PC-9 (cell line): Measurements from ENCODE around the gene MSI2. TPM values are rescaled to one million over a fixed set of nuclear protein-coding genes. Genes with fewer than 3 reads are reported as not detected.

Experiments used
- BruUV-seq: library from RNA; stranded (reverse); fragments of 400-500 nt; replicated peaks from 2 replicates; lab custom pipeline; 2021; lab: Mats Ljungman, UMichigan
- CTCF ChIA-PET: fragments of 300-600 bp; sonication (Branson Sonifier 250); formaldehyde crosslinking; loops from one replicate; lab custom pipeline; 2022; ENCODE audit warnings: antibody characterized with exemption; lab: Charles Lee
- POLR2A ChIA-PET: fragments of 300-600 bp; sonication (Branson Sonifier 250); formaldehyde crosslinking; loops from one replicate; lab custom pipeline; 2022; ENCODE audit warnings: antibody characterized with exemption; ENCODE audit not compliant: unreplicated experiment; lab: Charles Lee
- DNase-seq, 2 experiments: peaks; one replicate each; pipeline versions ENCODE4 v3.0.0 to v3.0.0-alpha.2; 2015 to 2022; ENCODE audit warnings: mixed read lengths in 1 of 2
- H2AFZ ChIP-seq: fragments of 200-600 bp; sonication (generic); 2 replicates; pipeline ENCODE4 v1.8.1; 2017; ENCODE audit warnings: antibody characterized with exemption
- H3F3A ChIP-seq: fragments of 200-600 bp; sonication (generic); 2 replicates; pipeline ENCODE4 v1.8.1; 2017; ENCODE audit warnings: antibody characterized with exemption, mild to moderate bottlenecking, low read depth; ENCODE audit not compliant: insufficient read depth
- H3K27ac ChIP-seq: fragments of 200-600 bp; sonication (generic); 2 replicates; pipeline ENCODE4 v1.6.1; 2016; ENCODE audit warnings: mixed run types
- H3K27me3 ChIP-seq: fragments of 200-600 bp; sonication (generic); 2 replicates; pipeline ENCODE4 v1.6.1; 2016; ENCODE audit warnings: low read depth, mixed run types; ENCODE audit not compliant: insufficient read depth
- H3K36me3 ChIP-seq: fragments of 200-600 bp; sonication (generic); 2 replicates; pipeline ENCODE4 v1.6.1; 2016; ENCODE audit warnings: low read depth, mixed run types
- H3K4me1 ChIP-seq: fragments of 200-600 bp; sonication (generic); replicated peaks from 2 replicates; pipeline ENCODE4 v1.6.1; 2016; ENCODE audit warnings: mixed run types; ENCODE audit not compliant: insufficient read depth
- H3K4me2 ChIP-seq: fragments of 200-600 bp; sonication (generic); 2 replicates; pipeline ENCODE4 v1.6.1; 2017; ENCODE audit warnings: mixed run types
- H3K4me3 ChIP-seq: fragments of 200-600 bp; sonication (generic); 2 replicates; pipeline ENCODE4 v1.6.1; 2016; ENCODE audit warnings: mixed run types
- H3K79me2 ChIP-seq: fragments of 200-600 bp; sonication (generic); 2 replicates; pipeline ENCODE4 v1.6.1; 2017; ENCODE audit warnings: low read depth, mixed run types
- H3K9me2 ChIP-seq: fragments of 200-600 bp; sonication (generic); 2 replicates; pipeline ENCODE4 v1.8.1; 2017; ENCODE audit warnings: mild to moderate bottlenecking; ENCODE audit not compliant: insufficient read depth
- H3K9me3 ChIP-seq: fragments of 200-600 bp; sonication (generic); 2 replicates; pipeline ENCODE4 v1.8.1; 2016; ENCODE audit warnings: low read depth; ENCODE audit not compliant: insufficient read depth
- H4K20me1 ChIP-seq: fragments of 200-600 bp; sonication (generic); 2 replicates; pipeline ENCODE4 v1.8.1; 2017; ENCODE audit not compliant: insufficient read depth
- EZH2 ChIP-seq: fragments of 200-600 bp; sonication (generic); IDR thresholded peaks from 2 replicates; pipeline ENCODE4 v1.8.0; 2017; ENCODE audit warnings: antibody characterized with exemption, low read depth
- intact Hi-C: fragments of 100-400 bp; cut with micrococcal nuclease; formaldehyde crosslinking; loops from one replicate; pipeline ENCODE4 v1.10.0; 2022; ENCODE audit not compliant: unreplicated experiment
- total RNA-seq: library from RNA; stranded (reverse); gene quantifications from 2 replicates; pipeline ENCODE4 v1.2.3, GENCODE V29; 2021
- TF ChIP-seq, protein P1 (sequence below): fragments of 200-600 bp; sonication (generic); conservative IDR thresholded peaks from 2 replicates; pipeline ENCODE4 v1.6.1; 2017; ENCODE audit warnings: mixed run types, antibody characterized with exemption, mild to moderate bottlenecking, moderate library complexity

Gene MSI2
- total RNA-seq, 1 experiment from 2014 or later: 15.7 TPM

DNA sequence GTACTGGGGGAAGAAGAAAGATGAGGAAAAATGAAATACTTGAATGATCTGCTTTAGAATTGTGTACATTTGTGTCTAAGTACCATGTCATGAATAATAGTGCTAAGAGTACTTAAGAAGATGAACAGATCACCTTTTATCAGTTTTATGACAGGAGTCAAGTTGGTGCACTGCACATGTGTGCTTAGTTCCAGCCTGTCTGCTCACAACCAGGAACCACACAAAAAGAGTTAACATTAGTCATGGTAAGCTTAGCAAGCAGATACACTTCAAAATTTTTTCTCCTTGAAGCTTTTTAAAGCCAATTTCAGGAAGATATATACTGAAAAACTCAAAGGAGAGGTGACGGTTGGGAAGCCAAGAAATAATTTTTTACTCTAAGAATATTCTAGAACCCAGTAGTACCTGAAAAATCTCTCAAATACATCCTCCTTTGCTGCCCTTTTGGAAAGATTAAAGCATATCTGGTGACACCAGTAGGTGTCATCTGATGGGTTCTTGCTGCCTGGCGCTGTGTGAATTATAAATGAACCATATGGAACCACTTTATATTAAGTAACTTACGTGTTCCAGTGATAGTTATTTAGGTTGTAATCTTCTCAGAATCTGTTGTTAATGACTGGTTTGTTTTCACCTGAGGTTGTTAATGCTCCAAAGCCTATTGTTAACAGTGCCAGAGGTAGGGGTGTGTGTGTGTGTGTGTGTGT is 93.4 kb downstream of the MSI2 start:
- no peak overlapping the region for H2AFZ ChIP-seq
- no peaks in the 10 kb centered on the region for H3K79me2 ChIP-seq
- ChIA-PET POLR2A (no interaction called here), CTCF (no interaction called here)
- H3K36me3 ChIP-seq: no peaks in the 10 kb centered on the region
- DNase-seq: no peak
- H3K9me2 ChIP-seq: no peaks in the 10 kb centered on the region
- TF ChIP-seq, protein P1, sequence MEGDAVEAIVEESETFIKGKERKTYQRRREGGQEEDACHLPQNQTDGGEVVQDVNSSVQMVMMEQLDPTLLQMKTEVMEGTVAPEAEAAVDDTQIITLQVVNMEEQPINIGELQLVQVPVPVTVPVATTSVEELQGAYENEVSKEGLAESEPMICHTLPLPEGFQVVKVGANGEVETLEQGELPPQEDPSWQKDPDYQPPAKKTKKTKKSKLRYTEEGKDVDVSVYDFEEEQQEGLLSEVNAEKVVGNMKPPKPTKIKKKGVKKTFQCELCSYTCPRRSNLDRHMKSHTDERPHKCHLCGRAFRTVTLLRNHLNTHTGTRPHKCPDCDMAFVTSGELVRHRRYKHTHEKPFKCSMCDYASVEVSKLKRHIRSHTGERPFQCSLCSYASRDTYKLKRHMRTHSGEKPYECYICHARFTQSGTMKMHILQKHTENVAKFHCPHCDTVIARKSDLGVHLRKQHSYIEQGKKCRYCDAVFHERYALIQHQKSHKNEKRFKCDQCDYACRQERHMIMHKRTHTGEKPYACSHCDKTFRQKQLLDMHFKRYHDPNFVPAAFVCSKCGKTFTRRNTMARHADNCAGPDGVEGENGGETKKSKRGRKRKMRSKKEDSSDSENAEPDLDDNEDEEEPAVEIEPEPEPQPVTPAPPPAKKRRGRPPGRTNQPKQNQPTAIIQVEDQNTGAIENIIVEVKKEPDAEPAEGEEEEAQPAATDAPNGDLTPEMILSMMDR: no peak
- TF ChIP-seq EZH2: no peak
- no peak overlapping the region for H3K4me3 ChIP-seq
- H3K9me3 ChIP-seq: no peaks in the 10 kb centered on the region
- BruUV-seq: no TSS peak
- H3K27ac ChIP-seq: no peak overlapping the region
- intact Hi-C loops: no loop called here
- H3K4me2 ChIP-seq: no peak overlapping the region
- H4K20me1 ChIP-seq: no peaks in the 10 kb centered on the region
- H3K27me3 ChIP-seq: peaks cover 7% of the 10 kb centered on the region; the same call in 1 of the 2 replicates
- H3F3A ChIP-seq: no peaks in the 10 kb centered on the region
- H3K4me1 ChIP-seq: no peaks in the 10 kb centered on the region

DNA sequence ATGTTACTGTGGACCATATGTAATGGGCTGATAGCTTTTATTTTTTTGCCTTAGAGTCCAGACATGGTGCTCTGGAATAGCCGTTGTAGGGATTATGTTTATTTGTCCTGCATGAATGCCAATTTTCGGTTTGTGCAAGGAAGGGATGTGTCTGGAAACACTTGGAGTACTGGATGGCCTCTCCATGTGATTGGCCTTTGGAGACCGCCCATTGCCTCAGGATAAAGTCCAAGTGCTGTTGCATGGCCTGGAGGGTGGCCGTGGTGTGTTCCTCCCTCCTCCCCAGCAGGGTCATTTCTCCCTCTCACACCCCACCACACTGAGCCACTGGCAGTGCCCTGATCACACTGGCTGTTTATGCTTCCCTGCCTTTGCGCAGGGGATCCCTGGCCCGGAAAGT is 93.9 kb downstream of the MSI2 start:
- no peak overlapping the region for H2AFZ ChIP-seq

DNA sequence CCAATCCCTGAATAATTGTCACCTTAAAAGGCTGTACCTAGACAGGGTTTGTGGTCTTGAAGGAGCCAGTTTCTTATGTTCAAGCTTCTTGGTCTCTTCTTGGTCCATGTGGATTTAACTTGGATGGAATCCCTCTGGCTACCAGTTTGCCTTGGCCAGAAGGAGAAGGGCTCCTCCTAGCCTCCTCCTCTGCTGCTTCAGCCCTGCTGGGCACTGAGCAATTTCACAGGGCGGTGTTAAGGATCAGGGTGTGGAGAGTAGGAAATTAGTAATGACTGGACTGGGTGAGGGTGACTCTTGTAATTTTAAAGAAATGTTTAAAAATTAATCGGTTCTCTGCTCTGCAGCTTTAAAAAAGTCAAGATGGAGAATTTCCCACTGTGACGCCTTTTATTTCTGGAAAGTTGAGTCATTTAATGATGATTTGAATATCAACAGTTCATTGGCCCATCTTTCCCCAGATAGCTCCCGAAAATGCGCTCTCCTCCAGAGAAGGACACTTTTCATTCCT is 96.4 kb downstream of the MSI2 start:
- ChIA-PET CTCF (no interaction called here), POLR2A (no interaction called here)
- BruUV-seq: no TSS peak
- H4K20me1 ChIP-seq: no peaks in the 10 kb centered on the region
- DNase-seq: no peak
- no peaks in the 10 kb centered on the region for H3K9me2 ChIP-seq
- no peak for TF ChIP-seq EZH2
- TF ChIP-seq, protein P1: no peak
- H3K4me2 ChIP-seq: no peak overlapping the region
- H3K36me3 ChIP-seq: no peaks in the 10 kb centered on the region
- H3K4me3 ChIP-seq: no peak overlapping the region
- H3K9me3 ChIP-seq: no peaks in the 10 kb centered on the region
- intact Hi-C loops: no loop called here
- H3K4me1 ChIP-seq: peaks cover 7% of the 10 kb centered on the region
- H2AFZ ChIP-seq: no peak overlapping the region
- H3F3A ChIP-seq: no peaks in the 10 kb centered on the region
- no peak overlapping the region for H3K27ac ChIP-seq
- peaks cover 17% of the 10 kb centered on the region for H3K27me3 ChIP-seq
- H3K79me2 ChIP-seq: no peaks in the 10 kb centered on the region

More for the DNA sequence above, 93.9 kb downstream of the MSI2 start:
- H3K27me3 ChIP-seq: peaks cover 7% of the 10 kb centered on the region; the same call in 1 of the 2 replicates
- no peaks in the 10 kb centered on the region for H3F3A ChIP-seq
- H3K9me2 ChIP-seq: no peaks in the 10 kb centered on the region
- ChIA-PET CTCF (no interaction called here), POLR2A (no interaction called here)
- BruUV-seq: no TSS peak
- intact Hi-C loops: no loop called here
- DNase-seq: no peak
- H3K79me2 ChIP-seq: no peaks in the 10 kb centered on the region
- H3K36me3 ChIP-seq: no peaks in the 10 kb centered on the region
- TF ChIP-seq EZH2: no peak
- TF ChIP-seq, protein P1: no peak
- H3K9me3 ChIP-seq: no peaks in the 10 kb centered on the region
- H3K4me1 ChIP-seq: no peaks in the 10 kb centered on the region
- H3K27ac ChIP-seq: no peak overlapping the region
- no peaks in the 10 kb centered on the region for H4K20me1 ChIP-seq
- no peak overlapping the region for H3K4me3 ChIP-seq
- H3K4me2 ChIP-seq: no peak overlapping the region
